WERI-Rb-1 (cell line): ENCODE measurements around the gene OASL.

ENCODE experiments used
- DNase-seq: peaks from one replicate; pipeline ENCODE4 v3.0.0-alpha.2; 2020
- H3K27ac ChIP-seq: fragments of 250-450 bp; sonication (Bioruptor Pico); 2 replicates; pipeline ENCODE4 v1.5.1; 2020; ENCODE audit warnings: mild to moderate bottlenecking, moderate library complexity
- H3K27me3 ChIP-seq: fragments of 250-450 bp; sonication (Bioruptor Pico); 2 replicates; pipeline ENCODE4 v1.5.1; 2021; ENCODE audit warnings: mild to moderate bottlenecking, low read depth, moderate library complexity; ENCODE audit not compliant: insufficient read depth, severe bottlenecking
- H3K36me3 ChIP-seq: fragments of 250-450 bp; sonication (Bioruptor Pico); 2 replicates; pipeline ENCODE4 v1.5.1; 2020; ENCODE audit warnings: mild to moderate bottlenecking, moderate library complexity
- H3K4me3 ChIP-seq: 2 replicates; pipeline ENCODE4 v1.5.1; 2011; ENCODE audit warnings: low read depth, mild to moderate bottlenecking, control low read depth, low read length
- H3K9me3 ChIP-seq: fragments of 250-450 bp; sonication (Bioruptor Pico); 2 replicates; pipeline ENCODE4 v1.5.1; 2021; ENCODE audit warnings: mild to moderate bottlenecking, moderate library complexity; ENCODE audit not compliant: severe bottlenecking
- TF ChIP-seq, protein P1 (sequence below): IDR thresholded peaks from 2 replicates; pipeline ENCODE4 v1.5.1; 2011; ENCODE audit warnings: low read depth, mild to moderate bottlenecking, control low read depth, inconsistent platforms, low read length

OASL gene

DNA sequence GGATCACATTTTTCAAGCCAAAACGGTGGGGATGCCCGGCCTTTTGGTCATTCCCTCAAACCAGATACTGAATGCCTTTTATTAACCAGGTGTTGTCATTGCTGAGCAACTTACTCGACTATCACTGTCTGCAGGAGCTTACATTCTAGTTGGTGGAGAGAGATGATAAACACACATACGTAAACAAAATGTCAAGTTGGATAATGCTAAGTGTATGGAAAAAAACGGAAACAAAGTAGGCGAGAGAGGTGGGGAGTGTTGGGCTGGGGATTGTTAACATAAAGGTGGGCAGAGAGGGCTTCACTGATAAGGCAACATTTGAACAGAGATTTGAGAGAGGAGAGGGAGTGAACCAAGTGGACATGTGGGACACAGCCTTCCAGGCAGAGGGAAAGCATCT, 27.2 kb downstream of the OASL start:
- Histone ChIP-seq H3K27ac (no peak overlapping the region), H3K36me3 (peaks cover 28% of the 10 kb centered on the region), H3K27me3 (no peaks in the 10 kb centered on the region), H3K9me3 (no peaks in the 10 kb centered on the region), H3K4me3 (no peak overlapping the region)
- TF ChIP-seq, protein P1, sequence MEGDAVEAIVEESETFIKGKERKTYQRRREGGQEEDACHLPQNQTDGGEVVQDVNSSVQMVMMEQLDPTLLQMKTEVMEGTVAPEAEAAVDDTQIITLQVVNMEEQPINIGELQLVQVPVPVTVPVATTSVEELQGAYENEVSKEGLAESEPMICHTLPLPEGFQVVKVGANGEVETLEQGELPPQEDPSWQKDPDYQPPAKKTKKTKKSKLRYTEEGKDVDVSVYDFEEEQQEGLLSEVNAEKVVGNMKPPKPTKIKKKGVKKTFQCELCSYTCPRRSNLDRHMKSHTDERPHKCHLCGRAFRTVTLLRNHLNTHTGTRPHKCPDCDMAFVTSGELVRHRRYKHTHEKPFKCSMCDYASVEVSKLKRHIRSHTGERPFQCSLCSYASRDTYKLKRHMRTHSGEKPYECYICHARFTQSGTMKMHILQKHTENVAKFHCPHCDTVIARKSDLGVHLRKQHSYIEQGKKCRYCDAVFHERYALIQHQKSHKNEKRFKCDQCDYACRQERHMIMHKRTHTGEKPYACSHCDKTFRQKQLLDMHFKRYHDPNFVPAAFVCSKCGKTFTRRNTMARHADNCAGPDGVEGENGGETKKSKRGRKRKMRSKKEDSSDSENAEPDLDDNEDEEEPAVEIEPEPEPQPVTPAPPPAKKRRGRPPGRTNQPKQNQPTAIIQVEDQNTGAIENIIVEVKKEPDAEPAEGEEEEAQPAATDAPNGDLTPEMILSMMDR: no peak
- no peak for DNase-seq

DNA sequence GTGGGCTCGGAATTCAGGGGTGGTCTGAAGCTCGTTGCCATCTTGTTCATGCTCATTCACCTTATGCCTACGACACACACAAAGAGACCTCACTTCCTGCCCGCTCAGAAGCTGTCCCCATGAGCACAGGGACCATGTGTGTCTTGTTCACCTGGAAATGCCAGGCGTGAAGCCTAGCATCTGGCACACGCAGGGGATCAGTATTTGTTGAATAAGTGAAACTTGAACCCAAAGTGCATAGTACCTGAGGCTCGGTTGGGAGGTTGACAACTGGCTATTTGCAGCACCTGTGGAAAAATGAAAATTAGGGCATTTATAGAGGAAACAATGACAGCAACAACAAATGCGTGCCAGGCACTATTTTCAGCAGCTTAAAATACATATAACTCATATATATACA, 28.2 kb downstream of the OASL start:
- TF ChIP-seq, protein P1: no peak
- Histone ChIP-seq H3K27me3 (no peaks in the 10 kb centered on the region), H3K27ac (no peak overlapping the region), H3K9me3 (no peaks in the 10 kb centered on the region), H3K4me3 (no peak overlapping the region), H3K36me3 (peaks cover 28% of the 10 kb centered on the region)
- no peak for DNase-seq

DNA sequence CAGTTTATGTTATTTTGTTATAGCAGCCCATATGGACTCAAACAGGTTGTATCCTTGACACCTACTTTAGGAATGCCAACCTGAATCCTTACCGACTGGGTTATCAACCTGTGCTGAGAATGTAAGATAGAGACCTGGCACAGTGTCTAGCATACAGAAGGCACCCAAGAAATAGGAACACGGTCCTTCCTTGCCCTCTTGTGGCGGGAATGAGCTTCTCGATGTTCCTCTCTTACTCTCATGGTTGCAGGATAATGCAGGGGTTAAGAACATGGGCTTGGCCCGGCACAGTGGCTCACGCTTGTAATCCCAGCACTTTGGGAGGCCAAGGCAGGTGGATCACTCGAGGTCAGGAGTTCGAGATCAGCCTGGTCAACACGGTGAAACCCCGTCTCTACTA, 29.3 kb downstream of the OASL start:
- no peak overlapping the region for H3K27ac ChIP-seq
- TF ChIP-seq, protein P1: peak; percentile 72

DNA sequence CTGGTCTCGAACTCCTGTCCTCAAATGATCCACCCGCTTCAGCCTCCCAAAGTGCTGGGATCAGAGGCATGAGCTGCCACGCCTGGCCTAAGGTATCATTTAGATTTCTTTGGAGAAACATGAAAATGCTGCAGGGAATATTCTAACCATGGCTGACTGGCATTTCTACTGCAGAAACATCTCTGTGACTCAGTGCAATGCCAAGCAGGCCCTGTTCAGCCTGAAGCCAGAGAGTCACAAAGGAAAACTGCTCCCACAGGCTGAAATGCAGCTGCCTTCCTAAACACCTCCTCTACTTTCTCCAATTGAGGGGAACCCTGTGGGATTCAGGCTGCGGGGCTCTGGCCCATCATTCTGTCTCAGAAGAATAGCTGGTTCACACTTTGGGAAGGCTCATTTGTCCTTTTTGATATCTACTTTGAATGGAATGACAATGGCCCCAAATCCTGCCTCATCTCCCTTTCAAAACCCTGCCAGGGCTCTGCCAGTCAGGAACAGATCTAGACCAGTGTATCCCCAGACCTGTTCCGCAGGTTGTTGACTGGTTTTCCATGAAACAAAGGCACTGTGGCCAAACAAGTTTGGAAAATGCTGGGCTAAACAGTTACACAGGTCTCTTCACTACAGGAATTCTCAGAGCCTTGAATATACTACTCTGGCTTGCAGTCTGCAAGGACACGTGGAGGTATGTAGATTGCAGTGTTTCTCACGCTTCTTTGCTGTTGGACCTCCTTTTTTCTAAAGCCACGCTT, 30.5 kb downstream of the OASL start:
- no peak for DNase-seq
- TF ChIP-seq, protein P1: no peak
- Histone ChIP-seq H3K9me3 (no peaks in the 10 kb centered on the region), H3K27me3 (no peaks in the 10 kb centered on the region), H3K27ac (no peak overlapping the region), H3K4me3 (no peak overlapping the region), H3K36me3 (peaks cover 39% of the 10 kb centered on the region)

More for the DNA sequence above, 29.3 kb downstream of the OASL start:
- Histone ChIP-seq H3K36me3 (peaks cover 28% of the 10 kb centered on the region), H3K27me3 (no peaks in the 10 kb centered on the region), H3K9me3 (no peaks in the 10 kb centered on the region), H3K4me3 (no peak overlapping the region)
- DNase-seq: peak; percentile 60

DNA sequence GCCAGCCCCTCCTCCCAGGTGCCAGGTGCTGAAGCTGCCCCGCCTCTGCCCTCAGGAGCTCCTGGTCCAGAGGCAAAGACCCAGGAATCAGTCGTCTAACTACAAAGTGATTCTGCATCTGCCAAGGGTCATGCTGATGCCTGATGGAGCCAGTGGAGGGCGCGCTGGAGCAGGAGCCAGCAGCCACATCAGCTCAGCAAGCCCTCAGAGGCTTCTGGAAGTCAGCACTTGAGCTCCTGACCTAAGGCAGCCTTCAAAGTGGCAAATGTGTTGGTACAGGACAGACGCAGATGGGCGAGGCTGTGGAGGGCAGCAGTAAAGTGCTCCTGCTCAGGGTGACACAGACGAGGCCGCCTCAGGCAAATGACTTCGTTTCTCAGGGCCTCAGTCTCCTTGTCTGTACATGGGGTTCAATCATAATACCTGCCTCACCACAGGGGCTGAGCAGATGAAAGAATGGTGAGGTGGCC, 33.7 kb downstream of the OASL start:
- TF ChIP-seq, protein P1: peak; percentile 88
- Histone ChIP-seq H3K4me3 (no peak overlapping the region), H3K36me3 (peaks cover 38% of the 10 kb centered on the region), H3K9me3 (no peaks in the 10 kb centered on the region), H3K27me3 (no peaks in the 10 kb centered on the region), H3K27ac (no peak overlapping the region)
- DNase-seq: peak; percentile 49
